ENCODE measurements around the gene SETDB1.
"Not testable (repeated sequence)": the region's sequence is repeated elsewhere in the genome, so short reads cannot be mapped to it uniquely, and the experiment has no call there.

The SETDB1 gene

GRCh38 chr1:150928775-150929174, 2.6 kb downstream of the SETDB1 start:
- not testable (repeated sequence) for DNase-seq (ENCODE audit: low read depth in 2 of 2, low spot score in 1 of 2)

- no peak for DNase-seq (ENCODE audit: low read depth in 2 of 2, low spot score in 1 of 2)
Observed at GRCh38 chr1:150931773-150932172, 5.6 kb downstream of the SETDB1 start.

- no peak for DNase-seq (ENCODE audit: low read depth in 2 of 2, low spot score in 1 of 2)
Observed at GRCh38 chr1:150944856-150945255, 18.7 kb downstream of the SETDB1 start.

- no peak for DNase-seq (ENCODE audit: low read depth in 2 of 2, low spot score in 1 of 2)
Observed at GRCh38 chr1:150954708-150955107, 28.5 kb downstream of the SETDB1 start.

GRCh38 chr1:150955280-150955679, 29.1 kb downstream of the SETDB1 start:
- no peak for DNase-seq (ENCODE audit: low read depth in 2 of 2, low spot score in 1 of 2)

- DNase-seq (ENCODE audit: low read depth in 2 of 2, low spot score in 1 of 2), result no peak
Observed at GRCh38 chr1:150957666-150958065, 31.5 kb downstream of the SETDB1 start.

GRCh38 chr1:150960646-150961045, 34.5 kb downstream of the SETDB1 start:
- DNase-seq (ENCODE audit: low read depth in 2 of 2, low spot score in 1 of 2), result no peak

- no peak for DNase-seq (ENCODE audit: low read depth in 2 of 2, low spot score in 1 of 2)
Observed at GRCh38 chr1:150961756-150962155, 35.6 kb downstream of the SETDB1 start.

- no peak for DNase-seq (ENCODE audit: low read depth in 2 of 2, low spot score in 1 of 2)
Observed at GRCh38 chr1:150963321-150964163, 37.4 kb downstream of the SETDB1 start.

- no peak for DNase-seq (ENCODE audit: low read depth in 2 of 2, low spot score in 1 of 2)
Observed at GRCh38 chr1:150964164-150964489, 38.0 kb downstream of the SETDB1 start.

GRCh38 chr1:150965605-150966004, 39.4 kb downstream of the SETDB1 start:
- DNase-seq (ENCODE audit: low read depth in 2 of 2, low spot score in 1 of 2), result no peak

- DNase-seq (ENCODE audit: low read depth in 2 of 2, low spot score in 1 of 2), result no peak
Observed at GRCh38 chr1:150966011-150966410, 39.8 kb downstream of the SETDB1 start.

GRCh38 chr1:150967936-150968335, 41.8 kb downstream of the SETDB1 start:
- no peak for DNase-seq (ENCODE audit: low read depth in 2 of 2, low spot score in 1 of 2)

GRCh38 chr1:150968491-150968890, 42.3 kb downstream of the SETDB1 start:
- no peak for DNase-seq (ENCODE audit: low read depth in 2 of 2, low spot score in 1 of 2)

- DNase-seq (ENCODE audit: low read depth in 2 of 2, low spot score in 1 of 2), result no peak
Observed at GRCh38 chr1:150969626-150970025, 43.5 kb downstream of the SETDB1 start.

GRCh38 chr1:150970808-150971582, 44.8 kb downstream of the SETDB1 start:
- DNase-seq (ENCODE audit: low read depth in 2 of 2, low spot score in 1 of 2), result no peak

GRCh38 chr1:150971583-150972416, 45.6 kb downstream of the SETDB1 start:
- no peak for DNase-seq (ENCODE audit: low read depth in 2 of 2, low spot score in 1 of 2)

- no peak for DNase-seq (ENCODE audit: low read depth in 2 of 2, low spot score in 1 of 2)
Observed at GRCh38 chr1:150972417-150972940, 46.3 kb downstream of the SETDB1 start.

GRCh38 chr1:150973258-150973835, 47.2 kb downstream of the SETDB1 start:
- DNase-seq (ENCODE audit: low read depth in 2 of 2, low spot score in 1 of 2), result no peak

GRCh38 chr1:150973836-150974579, 47.8 kb downstream of the SETDB1 start:
- DNase-seq (ENCODE audit: low read depth in 2 of 2, low spot score in 1 of 2), result no peak

Measured in stimulated activated CD8-positive, alpha-beta memory T cell treated with anti-CD3 and anti-CD28 coated beads, Interleukin-4, amount 100 ng/mL, for 1 hour (primary cell).